Duodenal mucosa (tissue), 2 donors: ENCODE measurements around the gene CA4.
"Not testable (repeated sequence)": the region's sequence is repeated elsewhere in the genome, so short reads cannot be mapped to it uniquely, and the experiment has no call there.

Experiments used
- H3K27ac ChIP-seq: one replicate; pipeline ENCODE4 v1.7.0; 2013; ENCODE audit warnings: low read depth, low read length
- H3K27me3 ChIP-seq, 2 donors: one replicate each; pipeline ENCODE4 v1.7.0; 2013; ENCODE audit warnings: low read length in 2 of 2, control low read depth in 1 of 2; ENCODE audit not compliant: insufficient read depth in 2 of 2, control insufficient read depth in 1 of 2
- H3K36me3 ChIP-seq, 2 donors: one replicate each; pipeline ENCODE4 v1.7.0; 2013; ENCODE audit warnings: low read length in 2 of 2, control low read depth in 1 of 2; ENCODE audit not compliant: insufficient read depth in 2 of 2, control insufficient read depth in 1 of 2
- H3K4me1 ChIP-seq, 2 donors: one replicate each; pipeline ENCODE4 v1.7.0; 2013; ENCODE audit warnings: low read length in 2 of 2, control low read depth in 1 of 2; ENCODE audit not compliant: insufficient read depth in 2 of 2, control insufficient read depth in 1 of 2
- H3K4me3 ChIP-seq, 2 donors: one replicate each; pipeline ENCODE4 v1.7.0; 2013; ENCODE audit warnings: low read length in 2 of 2, low read depth in 1 of 2
- H3K9ac ChIP-seq, 2 donors: one replicate each; pipeline ENCODE4 v1.7.0; 2013; ENCODE audit warnings: low read length in 2 of 2, low read depth in 1 of 2
- H3K9me3 ChIP-seq, 2 donors: one replicate each; pipeline ENCODE4 v1.7.0; 2013; ENCODE audit warnings: low read length in 2 of 2, control low read depth in 1 of 2; ENCODE audit not compliant: control insufficient read depth in 1 of 2

CA4 gene

GRCh38 chr17:60149691-60150582, at the start of gene CA4:
CA4 (plus strand) TSS chr17:60149973; CDS start chr17:60150035, 62 bp downstream.
- Histone ChIP-seq H3K27me3 (peaks cover 51 to 62% of the 10 kb centered on the region in 2 donors), H3K9ac (no peak within 1 kb of the TSS), H3K4me3 (peak within 1 kb of the TSS; percentile 32 to 50), H3K36me3 (no peaks in the 10 kb centered on the region), H3K4me1 (no peaks in the 10 kb centered on the region), H3K9me3 (no peaks in the 10 kb centered on the region), H3K27ac (no peak within 1 kb of the TSS)

GRCh38 chr17:60100577-60100976, 49.2 kb upstream of the CA4 start:
- not testable (repeated sequence) for H3K27ac ChIP-seq

GRCh38 chr17:60102015-60102631, 47.6 kb upstream of the CA4 start:
- not testable (repeated sequence) for H3K27ac ChIP-seq, H3K9ac ChIP-seq, H3K9me3 ChIP-seq, H3K27me3 ChIP-seq, H3K36me3 ChIP-seq, H3K4me1 ChIP-seq
- H3K4me3 ChIP-seq = peak overlapping the region in 1 of 2 donors; percentile 48

More at GRCh38 chr17:60100577-60100976, 49.2 kb upstream of the CA4 start:
- not testable (repeated sequence) for H3K36me3 ChIP-seq, H3K9me3 ChIP-seq, H3K4me1 ChIP-seq, H3K27me3 ChIP-seq, H3K4me3 ChIP-seq, H3K9ac ChIP-seq

GRCh38 chr17:60102632-60103096, 47.1 kb upstream of the CA4 start:
- H3K27ac ChIP-seq = no peak overlapping the region
- H3K36me3 ChIP-seq = no peaks in the 10 kb centered on the region
- H3K27me3 ChIP-seq = no peaks in the 10 kb centered on the region
- peak overlapping the region in 1 of 2 donors; percentile 48 for H3K4me3 ChIP-seq
- H3K4me1 ChIP-seq = no peaks in the 10 kb centered on the region
- no peaks in the 10 kb centered on the region for H3K9me3 ChIP-seq
- no peak overlapping the region for H3K9ac ChIP-seq

GRCh38 chr17:60103957-60104356, 45.8 kb upstream of the CA4 start:
- no peaks in the 10 kb centered on the region for H3K27me3 ChIP-seq
- no peak overlapping the region for H3K4me3 ChIP-seq
- H3K4me1 ChIP-seq = no peaks in the 10 kb centered on the region
- H3K9ac ChIP-seq = no peak overlapping the region
- H3K27ac ChIP-seq = no peak overlapping the region
- no peaks in the 10 kb centered on the region for H3K36me3 ChIP-seq
- H3K9me3 ChIP-seq = no peaks in the 10 kb centered on the region

DNA sequence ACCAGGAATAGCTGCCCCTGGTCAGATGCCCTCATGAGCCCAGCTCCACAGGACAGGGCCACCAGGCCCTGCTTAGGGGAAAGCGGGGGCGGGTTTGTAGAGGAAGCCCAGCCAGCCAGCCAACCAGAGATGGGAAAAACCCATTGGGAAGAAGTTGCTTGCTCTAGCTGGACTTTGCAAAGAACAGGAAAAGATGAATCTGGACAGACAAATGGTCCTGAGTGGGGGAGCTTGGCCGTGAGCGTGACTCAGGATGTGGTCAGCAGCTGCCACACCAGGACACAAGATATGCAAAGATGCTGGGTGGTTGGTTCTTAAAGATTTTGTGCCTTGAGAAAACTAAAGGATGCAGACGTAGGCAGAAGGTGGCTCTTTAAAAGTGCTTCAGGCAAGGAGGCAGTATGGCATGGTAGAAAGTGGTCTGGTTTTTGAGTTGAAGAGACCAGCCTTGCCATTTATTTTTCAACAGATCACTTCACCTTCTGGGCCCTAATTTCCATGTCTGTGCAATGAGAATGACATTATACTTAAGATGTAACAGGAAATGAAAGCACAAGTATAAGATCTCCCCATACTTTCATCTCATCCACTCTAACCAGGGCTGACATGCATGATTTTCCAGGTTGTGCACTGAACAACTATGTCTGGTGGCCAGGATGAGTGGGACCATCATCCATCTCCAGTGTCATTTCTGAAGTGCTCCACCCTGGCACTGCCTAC, 43.3 kb upstream of the CA4 start:
- H3K9ac ChIP-seq = no peak overlapping the region
- H3K27me3 ChIP-seq = no peaks in the 10 kb centered on the region
- no peaks in the 10 kb centered on the region for H3K9me3 ChIP-seq
- no peak overlapping the region for H3K4me3 ChIP-seq
- H3K27ac ChIP-seq = no peak overlapping the region
- no peaks in the 10 kb centered on the region for H3K4me1 ChIP-seq
- H3K36me3 ChIP-seq = no peaks in the 10 kb centered on the region

GRCh38 chr17:60107526-60108257, 42.1 kb upstream of the CA4 start:
- Histone ChIP-seq H3K4me1 (no peaks in the 10 kb centered on the region), H3K9ac (no peak overlapping the region), H3K9me3 (no peaks in the 10 kb centered on the region), H3K4me3 (no peak overlapping the region), H3K27ac (no peak overlapping the region), H3K36me3 (no peaks in the 10 kb centered on the region), H3K27me3 (no peaks in the 10 kb centered on the region)

- not testable (repeated sequence) for H3K9me3 ChIP-seq, H3K9ac ChIP-seq, H3K36me3 ChIP-seq, H3K27me3 ChIP-seq, H3K4me3 ChIP-seq, H3K27ac ChIP-seq, H3K4me1 ChIP-seq
These were observed 41.5 kb upstream of the CA4 start for GRCh38 chr17:60108309-60108708.

DNA sequence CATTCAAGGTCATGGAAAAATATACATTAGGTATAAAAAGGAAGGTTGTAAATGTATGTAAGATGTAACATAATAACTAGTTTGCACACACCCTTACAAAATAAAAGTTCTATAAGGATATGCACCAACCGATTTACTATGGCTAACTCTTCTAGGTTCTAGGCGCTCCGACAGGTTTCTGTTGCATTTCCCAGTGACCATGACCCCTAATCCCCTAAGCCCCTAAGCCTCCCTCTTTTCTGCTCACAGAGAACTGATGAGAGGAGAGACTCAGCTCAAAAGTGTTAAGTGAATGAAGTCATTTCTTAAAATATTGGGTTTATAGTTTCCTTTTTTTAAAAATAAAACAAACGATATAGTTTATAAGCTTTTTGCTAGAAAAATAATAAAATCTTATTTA, 41.1 kb upstream of the CA4 start:
- no peak overlapping the region for H3K27ac ChIP-seq
- no peaks in the 10 kb centered on the region for H3K36me3 ChIP-seq
- no peak overlapping the region for H3K9ac ChIP-seq
- H3K27me3 ChIP-seq = no peaks in the 10 kb centered on the region
- H3K9me3 ChIP-seq = no peaks in the 10 kb centered on the region
- no peak overlapping the region for H3K4me3 ChIP-seq
- H3K4me1 ChIP-seq = no peaks in the 10 kb centered on the region
